HEK293 (cell line): ENCODE measurements around the gene LILRA2.

Source experiments
- CTCF ChIA-PET: fragments of 350-600 bp; formaldehyde crosslinking; extraction: SDS; loops from one replicate; lab custom pipeline; 2021; ENCODE audit warnings: antibody characterized with exemption; lab: Yijun Ruan, JAX
- POLR2A ChIA-PET: fragments of 300-600 bp; formaldehyde crosslinking; extraction: SDS; loops from one replicate; lab custom pipeline; 2020; ENCODE audit warnings: antibody characterized with exemption, inconsistent platforms; lab: Yijun Ruan, JAX
- H3K27ac ChIP-seq: fragments of 200-500 bp; sonication (Bioruptor generic); 2 replicates; pipeline ENCODE4 v1.5.1; 2014; ENCODE audit warnings: low read depth, low read length, control low read depth, inconsistent platforms; ENCODE audit errors: extremely low read depth
- H3K36me3 ChIP-seq, 2 experiments: fragments of 200-500 bp in 1 of 2; sonication (Bioruptor generic) in 1 of 2; 1 replicate in 1 of 2; 2 replicates in 1 of 2; pipeline ENCODE4 v1.5.1; 2014 to 2017; ENCODE audit warnings: inconsistent platforms in 2 of 2, low read length in 2 of 2; ENCODE audit not compliant: control insufficient read depth in 2 of 2, insufficient read depth in 1 of 2
- H3K4me1 ChIP-seq: fragments of 200-500 bp; sonication (Bioruptor generic); 2 replicates; pipeline ENCODE4 v1.5.1; 2014; ENCODE audit warnings: mild to moderate bottlenecking, low read length, inconsistent platforms; ENCODE audit not compliant: control insufficient read depth, insufficient read depth
- H3K4me3 ChIP-seq: 2 replicates; pipeline ENCODE4 v1.5.1; 2011; ENCODE audit warnings: low read depth, mild to moderate bottlenecking, control low read depth, low read length, moderate library complexity
- H3K9me3 ChIP-seq: fragments of 200-500 bp; sonication (Bioruptor generic); 2 replicates; pipeline ENCODE4 v1.5.1; 2014; ENCODE audit warnings: low read depth, low read length, inconsistent platforms; ENCODE audit not compliant: control insufficient read depth, insufficient read depth
- KLF17 ChIP-seq: fragments of 450-650 bp; formaldehyde crosslinking; IDR thresholded peaks from 2 replicates; pipeline ENCODE4 v1.5.1; 2016; ENCODE audit warnings: missing biosample characterization, missing genetic modification characterization
- KLF7 ChIP-seq: fragments of 450-650 bp; formaldehyde crosslinking; IDR thresholded peaks from 2 replicates; pipeline ENCODE4 v1.5.1; 2016; ENCODE audit warnings: missing biosample characterization, missing genetic modification characterization, borderline replicate concordance
- KLF9 ChIP-seq: fragments of 450-650 bp; formaldehyde crosslinking; IDR thresholded peaks from 2 replicates; pipeline ENCODE4 v1.5.1; 2016; ENCODE audit warnings: missing biosample characterization, missing genetic modification characterization, low read depth
- MYNN ChIP-seq: fragments of 450-650 bp; formaldehyde crosslinking; IDR thresholded peaks from 2 replicates; pipeline ENCODE4 v1.5.1; 2016; ENCODE audit warnings: missing biosample characterization, missing genetic modification characterization, borderline replicate concordance
- OSR2 ChIP-seq: fragments of 450-650 bp; formaldehyde crosslinking; IDR thresholded peaks from 2 replicates; pipeline ENCODE4 v1.5.1; 2016; ENCODE audit warnings: missing biosample characterization, missing genetic modification characterization
- PATZ1 ChIP-seq: fragments of 450-650 bp; formaldehyde crosslinking; IDR thresholded peaks from 2 replicates; pipeline ENCODE4 v1.5.1; 2016; ENCODE audit warnings: missing biosample characterization, missing genetic modification characterization
- TCF7L2 ChIP-seq: IDR thresholded peaks from 2 replicates; pipeline ENCODE4 v1.6.1; 2011; ENCODE audit warnings: low read depth, mild to moderate bottlenecking, inconsistent platforms, low read length, moderate library complexity, borderline replicate concordance
- ZBTB7A ChIP-seq: fragments of 450-650 bp; formaldehyde crosslinking; IDR thresholded peaks from 2 replicates; pipeline ENCODE4 v1.5.1; 2016; ENCODE audit warnings: low read depth, missing biosample characterization, missing genetic modification characterization
- ZIC2 ChIP-seq: fragments of 450-650 bp; formaldehyde crosslinking; IDR thresholded peaks from 2 replicates; pipeline ENCODE4 v1.5.1; 2016; ENCODE audit warnings: missing biosample characterization, missing genetic modification characterization
- ZNF146 ChIP-seq: fragments of 450-650 bp; formaldehyde crosslinking; IDR thresholded peaks from 2 replicates; pipeline ENCODE4 v1.5.1; 2016; ENCODE audit warnings: missing biosample characterization, missing genetic modification characterization
- ZNF16 ChIP-seq: fragments of 450-650 bp; formaldehyde crosslinking; IDR thresholded peaks from 2 replicates; pipeline ENCODE4 v1.5.1; 2016; ENCODE audit warnings: low read depth, missing biosample characterization, missing genetic modification characterization
- ZNF2 ChIP-seq: fragments of 450-650 bp; formaldehyde crosslinking; IDR thresholded peaks from 2 replicates; pipeline ENCODE4 v1.5.1; 2016; ENCODE audit warnings: missing biosample characterization, missing genetic modification characterization
- ZNF26 ChIP-seq: fragments of 450-650 bp; formaldehyde crosslinking; IDR thresholded peaks from 2 replicates; pipeline ENCODE4 v1.5.1; 2016; ENCODE audit warnings: missing biosample characterization, missing genetic modification characterization
- ZNF426 ChIP-seq: fragments of 450-650 bp; formaldehyde crosslinking; IDR thresholded peaks from 2 replicates; pipeline ENCODE4 v1.5.1; 2017; ENCODE audit warnings: missing biosample characterization, missing genetic modification characterization, mild to moderate bottlenecking, inconsistent platforms, moderate library complexity
- ZNF433 ChIP-seq: fragments of 450-650 bp; formaldehyde crosslinking; IDR thresholded peaks from 2 replicates; pipeline ENCODE4 v1.5.1; 2016; ENCODE audit warnings: missing biosample characterization, missing genetic modification characterization, low read depth
- ZNF510 ChIP-seq: fragments of 450-650 bp; formaldehyde crosslinking; IDR thresholded peaks from 2 replicates; pipeline ENCODE4 v1.5.1; 2018; ENCODE audit warnings: mild to moderate bottlenecking, missing genetic modification characterization, missing biosample characterization; ENCODE audit not compliant: insufficient replicate concordance
- ZNF549 ChIP-seq: fragments of 450-650 bp; IDR thresholded peaks from 2 replicates; pipeline ENCODE4 v1.5.1; 2018; ENCODE audit warnings: missing biosample characterization, missing genetic modification characterization, mild to moderate bottlenecking, inconsistent platforms, moderate library complexity
- ZNF555 ChIP-seq: fragments of 450-650 bp; formaldehyde crosslinking; conservative IDR thresholded peaks from 2 replicates; pipeline ENCODE4 v1.5.1; 2017; ENCODE audit warnings: missing biosample characterization, mild to moderate bottlenecking, missing genetic modification characterization, inconsistent platforms
- ZNF571 ChIP-seq: fragments of 450-650 bp; formaldehyde crosslinking; IDR thresholded peaks from 2 replicates; pipeline ENCODE4 v1.5.0; 2017; ENCODE audit warnings: missing biosample characterization, missing genetic modification characterization
- ZNF596 ChIP-seq: fragments of 450-650 bp; IDR thresholded peaks from 2 replicates; pipeline ENCODE4 v1.5.0; 2018; ENCODE audit warnings: missing biosample characterization, mild to moderate bottlenecking, missing genetic modification characterization, moderate library complexity
- ZNF626 ChIP-seq: fragments of 450-650 bp; sonication (Bioruptor Pico); formaldehyde crosslinking; IDR thresholded peaks from 2 replicates; pipeline ENCODE4 v1.5.1; 2018; ENCODE audit warnings: missing biosample characterization, missing genetic modification characterization, inconsistent platforms
- ZNF792 ChIP-seq: fragments of 450-650 bp; formaldehyde crosslinking; IDR thresholded peaks from 2 replicates; pipeline ENCODE4 v1.5.1; 2016; ENCODE audit warnings: missing biosample characterization, missing genetic modification characterization
- TF ChIP-seq, protein P1 (sequence below): fragments of 450-650 bp; formaldehyde crosslinking; IDR thresholded peaks from 2 replicates; pipeline ENCODE4 v1.5.1; 2016; ENCODE audit warnings: missing biosample characterization, missing genetic modification characterization

Gene LILRA2

GRCh38 chr19:54532528-54532927 is 41.1 kb upstream of the LILRA2 start:
- no peak overlapping the region for H3K27ac ChIP-seq
- ChIA-PET POLR2A (no interaction called here), CTCF (interaction anchor here (0.6 kb wide), 2 partner anchors 538 to 1503 kb away, joined by 3 read pairs; no protein-coding TSS in a partner anchor)
- no peaks in the 10 kb centered on the region for H3K36me3 ChIP-seq
- no peak for TF ChIP-seq PATZ1 (tag by site-specific recombination)
- no peak for TF ChIP-seq ZNF626
- TF ChIP-seq ZNF2 (tag by site-specific recombination): no peak
- no peak for TF ChIP-seq OSR2 (tag by site-specific recombination)
- TF ChIP-seq, protein P1, sequence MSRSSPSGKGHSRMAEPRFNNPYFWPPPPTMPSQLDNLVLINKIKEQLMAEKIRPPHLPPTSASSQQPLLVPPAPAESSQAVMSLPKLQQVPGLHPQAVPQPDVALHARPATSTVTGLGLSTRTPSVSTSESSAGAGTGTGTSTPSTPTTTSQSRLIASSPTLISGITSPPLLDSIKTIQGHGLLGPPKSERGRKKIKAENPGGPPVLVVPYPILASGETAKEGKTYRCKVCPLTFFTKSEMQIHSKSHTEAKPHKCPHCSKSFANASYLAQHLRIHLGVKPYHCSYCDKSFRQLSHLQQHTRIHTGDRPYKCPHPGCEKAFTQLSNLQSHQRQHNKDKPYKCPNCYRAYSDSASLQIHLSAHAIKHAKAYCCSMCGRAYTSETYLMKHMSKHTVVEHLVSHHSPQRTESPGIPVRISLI: no peak
- TF ChIP-seq ZIC2 (tag by site-specific recombination): no peak
- no peak for TF ChIP-seq ZNF26 (tag by site-specific recombination)
- no peak for TF ChIP-seq ZNF549
- H3K4me3 ChIP-seq: no peak overlapping the region
- no peaks in the 10 kb centered on the region for H3K4me1 ChIP-seq
- no peaks in the 10 kb centered on the region for H3K9me3 ChIP-seq

DNA sequence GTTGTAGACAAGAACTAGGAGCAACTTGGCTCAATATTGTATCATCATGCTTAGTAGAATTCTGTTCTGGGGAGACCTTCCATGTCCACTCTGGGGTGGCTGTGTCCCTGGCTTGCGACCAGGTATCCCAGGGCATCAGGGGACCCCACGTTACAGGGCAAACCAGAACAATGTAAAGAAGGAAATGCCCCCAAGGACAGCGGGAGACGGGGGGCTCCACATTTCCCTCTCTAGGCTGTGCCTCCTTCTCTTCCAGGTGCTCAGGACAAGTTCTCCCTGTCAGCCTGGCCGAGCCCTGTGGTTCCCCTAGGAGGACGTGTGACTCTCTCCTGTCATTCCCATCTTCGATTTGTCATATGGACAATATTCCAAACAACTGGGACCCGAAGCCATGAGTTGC is 40.1 kb upstream of the LILRA2 start:
- Histone ChIP-seq H3K4me3 (no peak overlapping the region), H3K27ac (no peak overlapping the region), H3K9me3 (no peaks in the 10 kb centered on the region), H3K36me3 (no peaks in the 10 kb centered on the region), H3K4me1 (no peaks in the 10 kb centered on the region)
- POLR2A ChIA-PET: no interaction called here
- TF ChIP-seq ZNF16 (tag by site-specific recombination) (no peak), ZNF555 (no peak), ZNF426 (tag by site-specific recombination) (no peak)
- CTCF ChIA-PET: interaction anchor here (0.5 kb wide), 1 partner anchor 15 kb away, joined by 3 read pairs; no protein-coding TSS in a partner anchor

GRCh38 chr19:54534156-54534555 is 39.4 kb upstream of the LILRA2 start:
- H3K36me3 ChIP-seq: no peaks in the 10 kb centered on the region
- no peak overlapping the region for H3K4me3 ChIP-seq
- no peak for TF ChIP-seq ZNF146 (tag by site-specific recombination)
- TF ChIP-seq ZNF571 (tag by site-specific recombination): no peak
- no peak for TF ChIP-seq ZNF510
- ChIA-PET CTCF (no interaction called here), POLR2A (no interaction called here)
- no peaks in the 10 kb centered on the region for H3K4me1 ChIP-seq
- no peaks in the 10 kb centered on the region for H3K9me3 ChIP-seq
- no peak overlapping the region for H3K27ac ChIP-seq

- ChIA-PET CTCF (no interaction called here), POLR2A (no interaction called here)
- TF ChIP-seq ZNF792 (tag by site-specific recombination): no peak
- no peak for TF ChIP-seq TCF7L2
- no peak for TF ChIP-seq MYNN (tag by site-specific recombination)
- TF ChIP-seq ZNF433 (tag by site-specific recombination): no peak
- no peak for TF ChIP-seq ZBTB7A (tag by site-specific recombination)
- TF ChIP-seq ZNF596 (tag by site-specific recombination): no peak
- TF ChIP-seq KLF17 (tag by site-specific recombination): no peak
- no peak for TF ChIP-seq KLF7
- TF ChIP-seq KLF9 (tag by site-specific recombination): no peak
Observed at GRCh38 chr19:54535601-54536000, 38.0 kb upstream of the LILRA2 start.

More at GRCh38 chr19:54535601-54536000, 38.0 kb upstream of the LILRA2 start:
- Histone ChIP-seq H3K4me3 (no peak overlapping the region), H3K36me3 (no peaks in the 10 kb centered on the region), H3K9me3 (no peaks in the 10 kb centered on the region), H3K4me1 (no peaks in the 10 kb centered on the region), H3K27ac (no peak overlapping the region)
